ENCODE measurements around the gene TMEM106B.
"Not testable (repeated sequence)": the region's sequence is repeated elsewhere in the genome, so short reads cannot be mapped to it uniquely, and the experiment has no call there.

- not testable (repeated sequence) for TF ChIP-seq CTCF (conservative IDR thresholded peaks at IDR 0.05; ENCODE audit: low read depth, low read length); BHLHE40 (IDR thresholded peaks at IDR 0.05; ENCODE audit: low read depth, low read length); CEBPB (IDR thresholded peaks at IDR 0.05; ENCODE audit: low read depth, low read length); POLR2A (IDR thresholded peaks at IDR 0.05; ENCODE audit: low read depth, low read length); RFX5 (IDR thresholded peaks at IDR 0.05; ENCODE audit: low read depth, low read length); ELK1 (IDR thresholded peaks at IDR 0.05; ENCODE audit: borderline replicate concordance, low read depth, low read length); RCOR1 (IDR thresholded peaks at IDR 0.05; ENCODE audit: insufficient replicate concordance, low read length); MXI1 (IDR thresholded peaks at IDR 0.05; ENCODE audit: borderline replicate concordance, low read depth, low read length); NFE2L2 (IDR thresholded peaks at IDR 0.05; ENCODE audit: low read depth, low read length)
Observed at GRCh38 chr7:12225017-12225416, 13.9 kb downstream of the TMEM106B start.

Data from IMR-90 (cell line).